ENCODE results near the gene ASPSCR1.

DNA sequence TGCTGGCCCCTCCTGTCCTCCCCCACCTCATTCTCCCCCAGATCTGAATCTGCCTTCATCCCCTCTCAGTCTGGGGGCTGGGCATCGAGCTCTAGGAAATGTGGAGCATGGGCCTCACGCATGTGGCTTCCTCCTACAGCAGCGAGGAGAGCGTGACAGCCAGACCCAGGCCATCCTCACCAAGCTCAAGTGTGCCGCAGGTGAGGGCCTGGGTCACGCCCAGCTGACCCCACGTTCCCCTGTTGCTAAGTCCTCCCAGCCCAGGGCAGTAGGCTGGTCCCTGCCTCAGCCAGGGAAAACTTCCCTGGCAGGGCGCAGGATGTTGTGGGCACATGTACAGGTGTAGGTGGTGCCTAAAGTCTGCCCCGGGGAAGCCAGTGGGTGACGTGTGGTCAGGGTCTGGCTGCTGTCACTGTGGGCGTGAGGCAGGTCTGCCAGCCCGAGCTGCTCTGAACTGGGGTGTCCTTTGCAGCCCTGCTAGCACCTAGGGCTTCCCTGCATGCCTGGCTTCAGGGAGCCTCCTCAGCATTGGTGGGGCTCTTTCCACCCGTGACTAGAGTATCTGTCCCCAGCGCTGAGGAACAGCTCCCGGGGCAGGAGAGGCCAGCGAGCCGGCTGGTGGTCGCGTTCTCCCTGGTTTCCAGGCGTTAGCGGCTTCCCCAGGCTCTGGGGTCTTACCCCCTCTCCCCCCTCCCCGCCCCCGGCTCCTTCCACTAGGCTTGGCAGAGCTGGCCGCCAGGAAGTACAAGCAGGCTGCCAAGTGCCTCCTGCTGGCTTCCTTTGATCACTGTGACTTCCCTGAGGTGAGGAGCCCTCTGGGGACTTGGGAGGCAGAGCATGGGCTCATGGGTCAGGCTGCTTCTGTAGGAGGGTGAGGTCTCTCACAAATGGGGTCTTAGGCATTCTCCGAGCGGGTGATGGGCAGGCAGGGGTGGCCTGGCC, 77.9 kb downstream of the ASPSCR1 start:
- no peak for TF ChIP-seq POLR2A (IDR thresholded peaks at IDR 0.05)
- TF ChIP-seq, protein P1, sequence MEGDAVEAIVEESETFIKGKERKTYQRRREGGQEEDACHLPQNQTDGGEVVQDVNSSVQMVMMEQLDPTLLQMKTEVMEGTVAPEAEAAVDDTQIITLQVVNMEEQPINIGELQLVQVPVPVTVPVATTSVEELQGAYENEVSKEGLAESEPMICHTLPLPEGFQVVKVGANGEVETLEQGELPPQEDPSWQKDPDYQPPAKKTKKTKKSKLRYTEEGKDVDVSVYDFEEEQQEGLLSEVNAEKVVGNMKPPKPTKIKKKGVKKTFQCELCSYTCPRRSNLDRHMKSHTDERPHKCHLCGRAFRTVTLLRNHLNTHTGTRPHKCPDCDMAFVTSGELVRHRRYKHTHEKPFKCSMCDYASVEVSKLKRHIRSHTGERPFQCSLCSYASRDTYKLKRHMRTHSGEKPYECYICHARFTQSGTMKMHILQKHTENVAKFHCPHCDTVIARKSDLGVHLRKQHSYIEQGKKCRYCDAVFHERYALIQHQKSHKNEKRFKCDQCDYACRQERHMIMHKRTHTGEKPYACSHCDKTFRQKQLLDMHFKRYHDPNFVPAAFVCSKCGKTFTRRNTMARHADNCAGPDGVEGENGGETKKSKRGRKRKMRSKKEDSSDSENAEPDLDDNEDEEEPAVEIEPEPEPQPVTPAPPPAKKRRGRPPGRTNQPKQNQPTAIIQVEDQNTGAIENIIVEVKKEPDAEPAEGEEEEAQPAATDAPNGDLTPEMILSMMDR (IDR thresholded peaks at IDR 0.05), result no peak

Data from body of pancreas (tissue), 4 donors.